K562 (cell line): Measurements from ENCODE around the gene CD55. TPM values are rescaled to one million over a fixed set of nuclear protein-coding genes. Genes with fewer than 3 reads are reported as not detected.

Experiments used
- DACH1 ChIP-seq: fragments of 450-650 bp; IDR thresholded peaks from 2 replicates; pipeline ENCODE4 v1.6.1; 2018; ENCODE audit not compliant: partially characterized antibody
- HNRNPL ChIP-seq: fragments of 200-400 bp; formaldehyde crosslinking; IDR thresholded peaks from 2 replicates; pipeline ENCODE4 v1.6.1; 2017; ENCODE audit warnings: low read depth, mild to moderate bottlenecking, low read length
- MXI1 ChIP-seq: IDR thresholded peaks from 2 replicates; pipeline ENCODE4 v1.6.1; 2011; ENCODE audit warnings: low read depth, mild to moderate bottlenecking, improper control_type of control experiment, low read length
- NCOA2 ChIP-seq, 2 experiments: fragments of 450-650 bp; IDR thresholded peaks; 2 replicates each; pipeline ENCODE4 v1.6.1; 2018; ENCODE audit warnings: mild to moderate bottlenecking in 2 of 2, moderate library complexity in 1 of 2; ENCODE audit not compliant: partially characterized antibody in 2 of 2
- PRPF4 ChIP-seq: fragments of 200-400 bp; formaldehyde crosslinking; IDR thresholded peaks from one replicate; pipeline ENCODE4 v1.6.1; 2017; ENCODE audit warnings: low read length, low read depth, mild to moderate bottlenecking; ENCODE audit not compliant: insufficient read depth, poor library complexity, severe bottlenecking
- SMARCA5 ChIP-seq: fragments of 450-650 bp; IDR thresholded peaks from 2 replicates; pipeline ENCODE4 v1.6.1; 2016
- SP1 ChIP-seq: sonication (generic); formaldehyde crosslinking; IDR thresholded peaks from 2 replicates; pipeline ENCODE4 v1.8.1; 2022; ENCODE audit warnings: mild to moderate bottlenecking, missing genetic modification reagents
- TAF7 ChIP-seq: fragments of 450-650 bp; IDR thresholded peaks from 2 replicates; pipeline ENCODE4 v1.6.1; 2016; ENCODE audit warnings: missing genetic modification characterization, missing compliant biosample characterization
- ZBTB12 ChIP-seq: fragments of 250-450 bp; sonication (Bioruptor Pico); IDR thresholded peaks from 2 replicates; pipeline ENCODE4 v1.4.0; 2020
- ZEB2 ChIP-seq: fragments of 450-650 bp; IDR thresholded peaks from 2 replicates; pipeline ENCODE4 v1.6.1; 2016
- ZMIZ1 ChIP-seq, 2 experiments: fragments of 150-350 bp in 1 of 2; IDR thresholded peaks; 2 replicates each; pipeline ENCODE4 v1.6.1; 2012 to 2016; ENCODE audit warnings: low read depth in 2 of 2, low read length in 2 of 2, mild to moderate bottlenecking in 1 of 2, moderate library complexity in 1 of 2
- ZNF561 ChIP-seq: fragments of 450-650 bp; formaldehyde crosslinking; conservative IDR thresholded peaks from 2 replicates; pipeline ENCODE4 v1.4.0; 2020; ENCODE audit warnings: mild to moderate bottlenecking, moderate library complexity
- ZNF584 ChIP-seq: fragments of 200-800 bp; sonication (Bioruptor generic); IDR thresholded peaks from 2 replicates; pipeline ENCODE4 v1.6.1; 2016; ENCODE audit warnings: low read depth, mild to moderate bottlenecking, missing genetic modification characterization, missing compliant biosample characterization
- ZNF696 ChIP-seq: fragments of 250-450 bp; sonication (Bioruptor Pico); conservative IDR thresholded peaks from 2 replicates; pipeline ENCODE4 v1.4.0; 2020; ENCODE audit warnings: mild to moderate bottlenecking, moderate library complexity
- ZZZ3 ChIP-seq: fragments of 450-650 bp; IDR thresholded peaks from 2 replicates; pipeline ENCODE4 v1.6.1; 2016; ENCODE audit warnings: antibody characterized with exemption, mild to moderate bottlenecking, moderate library complexity
- polyA plus RNA-seq, 8 experiments: library from polyadenylated mRNA; depleted of rRNA in 4 of 8; stranded (reverse) in 5 of 8; unstranded in 3 of 8; fragments of >200 nt; fragmentation: Nextera tagmentation in 2 of 8; fragmentation: Illumina TruSeq in 1 of 8; extraction: Ambion mirVana in 2 of 8; extraction: Trizol in 1 of 8; gene quantifications; 2 replicates each; pipeline versions ENCODE4 v1.2.1 to v1.2.3, GENCODE V29; 2011 to 2014; ENCODE audit warnings: inconsistent platforms in 1 of 8, missing spikeins in 1 of 8
- total RNA-seq, 7 experiments: library from RNA; depleted of rRNA in 6 of 7; stranded (reverse); fragments of >200 nt in 6 of 7; fragmentation: Illumina TruSeq in 2 of 7; extraction: Trizol in 2 of 7; gene quantifications; 2 replicates each; pipeline versions ENCODE4 v1.2.1 to v1.2.3, GENCODE V29; 2011 to 2021; ENCODE audit warnings: low replicate concordance in 1 of 7
- TF ChIP-seq, protein P1 (sequence below), 2 experiments: fragments of 450-650 bp in 1 of 2; sonication (generic) in 1 of 2; formaldehyde crosslinking in 1 of 2; IDR thresholded peaks in 1 of 2; conservative IDR thresholded peaks in 1 of 2; 2 replicates each; pipeline versions ENCODE4 v1.6.1 to v1.8.1; 2016 to 2023; ENCODE audit warnings: mild to moderate bottlenecking in 2 of 2, moderate library complexity in 2 of 2, inconsistent platforms in 1 of 2, missing genetic modification reagents in 1 of 2
- TF ChIP-seq, protein P2 (sequence below): fragments of 250-450 bp; sonication (Bioruptor Pico); IDR thresholded peaks from 2 replicates; pipeline ENCODE4 v1.8.0; 2022; ENCODE audit warnings: moderate library complexity, mild to moderate bottlenecking, inconsistent platforms

The CD55 gene
- total and polyA plus RNA-seq, 9 of the 15 experiments (the other 6 are each of a cell fraction or from before 2014, with no cell fraction given) = 17.7 to 150 (median 97.0) TPM

DNA sequence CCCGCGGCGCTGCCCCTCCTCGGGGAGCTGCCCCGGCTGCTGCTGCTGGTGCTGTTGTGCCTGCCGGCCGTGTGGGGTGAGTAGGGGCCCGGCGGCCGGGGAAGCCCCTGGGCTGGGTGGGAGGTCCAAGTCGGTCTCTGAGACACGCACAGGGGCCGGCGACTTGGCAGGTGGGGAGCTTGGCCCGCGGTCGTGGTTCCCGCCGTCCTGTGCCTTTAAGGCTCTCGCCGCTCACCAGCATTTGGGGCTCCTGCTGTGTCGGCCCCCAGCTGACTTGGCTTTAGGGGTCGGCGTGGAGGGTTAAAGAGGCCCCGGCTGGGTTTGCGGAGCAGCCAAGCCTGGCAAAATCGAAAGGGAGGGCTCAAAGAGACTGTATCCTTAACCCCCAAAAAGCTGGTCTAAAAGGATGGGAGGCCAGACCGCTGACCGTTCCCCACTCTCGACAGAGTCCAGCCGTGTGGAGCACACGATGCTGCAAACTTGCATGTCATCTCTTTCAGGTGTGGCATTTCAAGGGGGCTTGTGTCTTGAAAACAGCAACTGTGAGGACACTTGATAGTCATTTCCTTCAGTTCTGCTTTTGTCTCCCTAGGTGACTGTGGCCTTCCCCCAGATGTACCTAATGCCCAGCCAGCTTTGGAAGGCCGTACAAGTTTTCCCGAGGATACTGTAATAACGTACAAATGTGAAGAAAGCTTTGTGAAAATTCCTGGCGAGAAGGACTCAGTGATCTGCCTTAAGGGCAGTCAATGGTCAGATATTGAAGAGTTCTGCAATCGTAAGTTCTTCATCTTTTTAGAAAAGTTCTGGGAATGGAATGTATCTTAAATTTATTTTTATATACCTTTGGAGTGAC is 540 bp downstream of the CD55 start (continued):
- TF ChIP-seq, protein P1, sequence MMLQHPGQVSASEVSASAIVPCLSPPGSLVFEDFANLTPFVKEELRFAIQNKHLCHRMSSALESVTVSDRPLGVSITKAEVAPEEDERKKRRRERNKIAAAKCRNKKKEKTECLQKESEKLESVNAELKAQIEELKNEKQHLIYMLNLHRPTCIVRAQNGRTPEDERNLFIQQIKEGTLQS (IDR thresholded peaks at IDR 0.05) = no peak
- TF ChIP-seq, protein P1 (CRISPR knock-in tag; conservative IDR thresholded peaks at IDR 0.05) = no peak
- TF ChIP-seq, protein P2, sequence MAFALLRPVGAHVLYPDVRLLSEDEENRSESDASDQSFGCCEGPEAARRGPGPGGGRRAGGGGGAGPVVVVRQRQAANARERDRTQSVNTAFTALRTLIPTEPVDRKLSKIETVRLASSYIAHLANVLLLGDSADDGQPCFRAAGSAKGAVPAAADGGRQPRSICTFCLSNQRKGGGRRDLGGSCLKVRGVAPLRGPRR (CRISPR knock-in tag) = no peak
- TF ChIP-seq ZBTB12 (CRISPR knock-in tag) = no peak
- TF ChIP-seq ZNF561 (CRISPR knock-in tag) = no peak
- TF ChIP-seq ZZZ3 = no peak
- no peak for TF ChIP-seq ZNF696
- TF ChIP-seq NCOA2 (IDR thresholded peaks at IDR 0.05; ENCODE audit: partially characterized antibody in 2 of 2) = no peak
- TF ChIP-seq HNRNPL = peak; percentile 80; the same call in 1 of the 2 replicates
- TF ChIP-seq PRPF4 = peak; percentile 77
- TF ChIP-seq SP1 (CRISPR knock-in tag) = no peak; the same call in 1 of the 2 replicates
- no peak; the same call in 1 of the 2 replicates for TF ChIP-seq TAF7 (tag)
- no peak; a peak in 1 of 4 replicates for TF ChIP-seq ZMIZ1 (IDR thresholded peaks at IDR 0.05; ENCODE audit: low read depth in 2 of 2, low read length in 2 of 2)
- no peak for TF ChIP-seq MXI1
- TF ChIP-seq ZNF584 (CRISPR knock-in tag) = no peak
- no peak for TF ChIP-seq SMARCA5
- TF ChIP-seq DACH1 = no peak
- no peak for TF ChIP-seq ZEB2
